GM19023 (cell line): ENCODE data around the gene PYCR2.
"Not testable (repeated sequence)": the region's sequence is repeated elsewhere in the genome, so short reads cannot be mapped to it uniquely, and the experiment has no call there.

Experiments
- ATAC-seq: cut with Tn5 transposase; IDR thresholded peaks from one replicate; pipeline ENCODE4 v1.9.1; 2021; ENCODE audit warnings: mild to moderate bottlenecking, moderate library complexity; ENCODE audit not compliant: unreplicated experiment

The PYCR2 gene

DNA sequence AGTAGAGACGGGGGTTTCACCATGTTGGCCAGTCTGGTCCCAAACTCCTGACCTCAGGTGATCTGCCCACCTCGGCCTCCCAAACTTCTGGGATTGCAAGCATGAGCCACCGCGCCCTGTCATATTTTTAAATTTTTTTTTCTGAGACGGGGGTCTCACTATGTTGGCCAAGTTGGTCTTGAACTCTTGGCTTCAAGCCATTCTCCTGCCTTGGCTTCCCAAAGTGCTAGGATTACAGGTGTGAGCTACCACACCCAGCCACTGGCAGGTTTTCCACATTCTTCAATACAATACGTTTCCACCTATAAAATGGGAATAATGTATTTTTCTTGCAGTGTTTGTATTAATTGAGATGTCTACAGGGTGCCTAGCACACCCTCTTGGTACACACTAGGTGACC is 31.7 kb downstream of the PYCR2 start:
- ATAC-seq = no peak

GRCh38 chr1:225891229-225891972 is 32.6 kb downstream of the PYCR2 start:
- ATAC-seq = no peak

DNA sequence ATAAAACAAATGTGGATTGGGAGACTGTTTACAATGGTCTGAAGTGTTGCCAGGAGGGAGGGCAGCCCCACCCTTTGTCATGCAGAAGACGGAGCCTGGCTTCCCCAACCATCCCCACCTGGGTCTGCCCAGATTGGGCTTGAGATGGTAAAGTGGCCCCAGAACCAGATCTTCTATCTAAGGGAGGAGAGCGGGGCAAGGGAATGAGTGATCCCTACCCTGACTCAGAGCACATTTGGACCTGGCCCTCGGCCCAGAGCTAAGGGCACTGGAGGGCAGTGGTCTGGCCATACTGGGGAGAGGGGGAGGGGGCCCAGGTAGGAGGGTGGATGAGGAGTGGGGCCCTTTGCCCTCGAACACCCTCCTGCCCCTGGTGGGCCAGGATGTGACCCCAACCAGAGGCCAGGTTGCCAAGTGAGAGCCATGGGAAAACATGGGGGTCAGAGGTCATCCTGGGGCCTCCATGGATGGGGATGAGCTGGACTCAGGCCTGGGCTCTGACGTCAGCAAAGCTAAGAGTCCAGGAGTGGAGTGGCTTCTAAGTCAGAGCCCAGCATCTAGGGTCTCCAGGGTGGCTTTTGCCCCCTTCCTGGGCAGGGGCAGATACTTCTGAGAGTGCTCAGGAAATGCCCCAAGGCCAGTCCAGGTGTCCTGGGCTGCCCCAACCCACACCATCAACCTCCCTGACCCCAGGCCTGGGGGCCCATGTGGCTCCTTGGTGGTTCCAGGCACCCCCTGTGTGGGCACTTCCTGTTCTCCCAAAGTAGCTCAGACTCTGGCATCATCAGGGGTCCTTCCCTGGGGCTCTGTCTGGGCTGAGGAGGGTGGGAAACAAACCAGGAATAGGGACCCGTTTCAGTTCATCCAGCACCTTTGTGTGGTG is 33.5 kb downstream of the PYCR2 start:
- ATAC-seq = no peak

DNA sequence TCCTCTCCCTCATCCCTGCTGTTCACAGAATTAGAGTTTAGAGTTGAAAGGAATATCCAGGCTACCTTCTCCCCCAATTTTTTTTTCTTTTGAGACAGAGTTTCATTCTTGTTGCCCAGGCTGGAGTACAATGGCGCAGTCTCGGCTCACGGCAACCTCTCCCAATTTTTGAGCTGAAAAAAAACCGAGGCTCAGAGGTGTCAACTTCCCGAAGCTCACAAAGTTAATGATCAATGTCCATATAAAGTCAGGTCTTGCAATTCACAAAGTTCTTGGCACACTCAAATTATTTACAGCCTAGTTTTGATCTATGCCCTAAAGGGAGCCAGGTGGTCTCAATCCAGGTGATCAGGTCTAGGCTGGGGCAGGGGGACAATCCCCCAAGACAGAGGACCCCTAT is 34.3 kb downstream of the PYCR2 start:
- ATAC-seq = no peak

DNA sequence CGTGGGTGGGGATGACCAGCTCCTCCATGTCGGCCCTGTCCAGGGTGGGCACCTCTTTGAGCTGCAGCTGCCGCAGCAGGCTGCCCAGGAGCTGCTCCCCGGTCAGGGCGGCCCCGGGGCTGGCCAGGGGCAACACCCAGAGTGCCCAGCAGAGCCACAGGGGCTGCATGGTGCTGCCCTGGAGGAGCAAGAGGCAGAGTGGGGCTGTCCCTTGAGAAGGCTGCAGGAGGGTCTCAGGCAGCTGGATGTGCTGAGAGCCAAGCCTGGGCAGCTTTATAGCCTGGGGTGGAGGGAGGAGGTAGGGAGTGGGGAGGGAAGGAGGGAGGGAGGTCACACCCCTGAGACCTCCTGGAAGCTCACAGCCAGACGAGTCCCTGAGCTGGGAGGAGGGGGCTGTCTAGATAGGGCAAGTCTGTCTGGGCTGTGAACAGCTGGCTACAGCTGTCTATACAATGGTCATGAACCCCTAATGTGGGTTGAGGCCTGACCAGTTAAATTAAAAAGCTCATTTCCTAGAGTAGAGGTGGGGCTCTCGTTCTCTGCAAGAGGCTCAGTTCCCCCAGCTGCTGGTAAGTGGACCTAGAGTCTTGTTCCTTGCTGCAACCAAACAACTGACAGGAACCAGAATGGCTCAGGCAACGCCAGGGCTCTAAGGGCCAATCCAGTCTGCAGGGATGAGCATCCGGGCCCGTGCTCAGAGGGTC is 35.0 kb downstream of the PYCR2 start, which contains the start of gene LEFTY1:
LEFTY1 (minus strand) TSS at position 249 of the 704 bp plus-strand sequence; CDS start at position 169, 80 bp downstream.
- ATAC-seq = no peak

- no peak for ATAC-seq
Observed at GRCh38 chr1:225888289-225888897, 35.7 kb downstream of the PYCR2 start.

DNA sequence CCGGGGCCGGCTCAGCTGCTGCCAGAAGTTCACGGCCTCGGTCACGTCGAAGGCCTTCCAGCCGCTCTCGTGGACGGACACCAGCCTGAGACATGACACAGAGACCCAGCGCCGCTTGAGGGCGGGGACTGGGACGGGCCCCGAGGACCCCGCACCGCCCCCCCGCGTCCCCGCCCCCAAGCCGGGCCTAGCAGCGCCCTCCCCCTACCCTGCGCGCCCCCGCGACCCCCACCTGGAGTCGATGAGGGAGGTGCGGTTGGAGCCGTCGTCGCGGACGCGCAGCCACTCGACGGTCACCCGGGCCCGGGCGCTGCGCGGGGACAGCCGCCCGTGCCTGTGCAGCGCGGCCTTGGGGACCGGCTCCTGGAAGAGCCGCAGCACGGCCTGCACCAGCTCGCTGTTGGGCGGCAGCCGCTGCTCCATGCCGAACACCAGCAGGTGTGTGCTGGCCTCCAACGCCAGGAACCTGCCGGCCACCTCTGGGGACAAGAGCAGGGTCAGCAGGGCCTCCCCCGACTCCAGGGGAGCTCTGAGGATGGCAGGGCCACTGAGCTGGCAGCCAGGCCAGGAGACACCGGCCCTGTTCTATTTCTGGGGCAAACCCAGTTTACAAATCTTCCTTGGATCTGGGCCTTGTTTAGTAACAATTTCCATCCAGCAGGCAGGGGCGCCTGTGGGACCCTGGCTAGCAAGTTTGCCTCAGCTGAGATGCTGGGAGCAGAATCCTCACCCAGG is 36.3 kb downstream of the PYCR2 start:
- ATAC-seq = not testable (repeated sequence)

DNA sequence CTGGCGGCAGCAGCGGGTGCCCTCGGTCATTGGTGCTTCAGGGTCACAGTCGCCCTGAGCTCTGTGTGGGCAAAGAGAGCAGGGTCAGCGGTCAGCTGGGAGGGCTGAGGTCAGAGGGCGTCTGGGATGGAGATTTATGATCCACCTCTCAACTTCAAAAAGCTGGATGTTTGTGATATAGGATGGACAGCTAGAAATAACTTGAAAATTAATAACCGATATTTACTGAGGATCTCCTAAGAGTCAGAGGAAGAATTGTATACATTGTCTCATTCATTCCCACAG is 37.1 kb downstream of the PYCR2 start:
- no peak for ATAC-seq

DNA sequence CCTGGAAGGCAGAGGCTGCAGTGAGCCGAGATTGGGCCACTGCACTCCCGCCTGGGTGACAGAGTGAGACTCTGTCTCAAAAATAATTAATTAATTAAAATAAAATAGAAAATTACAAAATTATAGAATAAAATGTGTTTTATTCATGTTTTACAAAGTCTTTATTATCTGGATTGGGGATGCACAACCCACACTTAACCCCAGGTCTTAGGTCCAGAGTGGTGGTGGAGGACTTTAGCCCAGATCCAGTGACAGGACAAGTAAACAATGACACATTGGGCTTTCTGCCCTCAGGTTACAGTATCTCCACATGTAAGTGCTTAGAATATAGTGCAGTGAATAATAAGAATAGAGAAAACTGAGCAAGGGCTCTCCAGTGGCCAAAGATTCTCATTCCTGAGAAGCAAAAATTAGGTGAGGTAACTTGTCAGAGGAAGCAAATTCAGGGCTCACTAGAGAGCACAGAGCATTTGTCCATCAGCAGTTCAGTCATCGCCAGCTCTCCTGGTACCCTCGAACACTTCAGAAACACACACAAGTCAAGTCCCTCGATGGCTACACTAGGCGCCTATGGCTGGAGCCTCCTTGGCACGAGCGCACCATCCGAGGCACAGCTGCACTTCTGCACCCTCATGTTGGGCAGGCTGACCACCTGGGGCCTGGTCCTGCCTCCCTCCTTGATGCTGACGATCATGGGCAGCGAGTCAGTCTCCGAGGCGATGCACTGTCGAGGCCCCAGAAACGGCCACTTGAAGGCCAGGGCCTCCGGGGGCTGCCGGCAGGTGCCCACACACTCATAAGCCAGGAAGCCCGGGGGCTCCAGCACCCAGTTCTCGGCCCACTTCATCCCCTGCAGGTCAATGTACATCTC is 37.7 kb downstream of the PYCR2 start:
- no peak for ATAC-seq

GRCh38 chr1:225885336-225885735 is 38.7 kb downstream of the PYCR2 start:
- ATAC-seq = no peak

- ATAC-seq = no peak
Observed at GRCh38 chr1:225883616-225884265, 40.3 kb downstream of the PYCR2 start.

- peak; percentile 32 for ATAC-seq
Observed at GRCh38 chr1:225882694-225883615, 41.1 kb downstream of the PYCR2 start.

DNA sequence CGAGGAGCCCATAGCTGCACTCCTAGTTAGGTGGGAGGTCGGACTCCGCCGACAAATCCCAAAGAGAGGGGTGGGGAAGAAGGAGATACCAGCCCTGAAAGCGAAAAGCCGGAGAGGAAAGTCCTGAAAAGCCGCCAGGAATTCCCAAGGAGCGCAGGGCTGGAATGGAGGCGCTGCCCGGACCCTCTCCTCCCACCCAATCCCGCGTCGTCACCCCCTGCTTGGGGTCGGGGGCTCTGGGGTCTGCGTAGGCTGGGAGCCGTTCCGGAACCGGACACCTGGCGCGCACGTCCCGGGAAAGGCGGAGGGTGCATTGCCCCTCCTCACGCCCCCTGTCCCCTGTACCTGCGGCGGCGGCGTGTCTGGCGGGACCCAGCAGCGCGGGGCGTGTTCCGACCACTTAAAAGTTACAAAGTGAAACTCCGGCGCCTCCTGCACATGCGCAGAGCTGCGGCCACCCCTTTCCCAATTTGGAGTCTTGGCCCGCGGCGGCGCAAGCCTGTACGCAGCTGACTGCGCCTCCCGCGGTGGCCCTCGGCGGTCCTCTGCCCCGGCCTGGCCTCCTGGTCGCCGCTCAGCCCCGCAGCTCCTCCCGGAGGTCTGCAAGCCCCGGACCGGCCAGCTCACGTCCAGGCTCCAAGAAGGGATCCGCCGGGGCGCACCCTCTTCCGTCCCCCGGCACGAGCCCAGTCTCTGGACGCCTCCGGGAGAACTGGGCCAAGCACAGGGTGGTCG is 41.9 kb downstream of the PYCR2 start, which contains the start of gene TMEM63A:
TMEM63A (minus strand) TSS at position 422 of the 735 bp plus-strand sequence. CDS start 4,800 bp downstream, outside the sequence.
- ATAC-seq = peak; percentile 72

DNA sequence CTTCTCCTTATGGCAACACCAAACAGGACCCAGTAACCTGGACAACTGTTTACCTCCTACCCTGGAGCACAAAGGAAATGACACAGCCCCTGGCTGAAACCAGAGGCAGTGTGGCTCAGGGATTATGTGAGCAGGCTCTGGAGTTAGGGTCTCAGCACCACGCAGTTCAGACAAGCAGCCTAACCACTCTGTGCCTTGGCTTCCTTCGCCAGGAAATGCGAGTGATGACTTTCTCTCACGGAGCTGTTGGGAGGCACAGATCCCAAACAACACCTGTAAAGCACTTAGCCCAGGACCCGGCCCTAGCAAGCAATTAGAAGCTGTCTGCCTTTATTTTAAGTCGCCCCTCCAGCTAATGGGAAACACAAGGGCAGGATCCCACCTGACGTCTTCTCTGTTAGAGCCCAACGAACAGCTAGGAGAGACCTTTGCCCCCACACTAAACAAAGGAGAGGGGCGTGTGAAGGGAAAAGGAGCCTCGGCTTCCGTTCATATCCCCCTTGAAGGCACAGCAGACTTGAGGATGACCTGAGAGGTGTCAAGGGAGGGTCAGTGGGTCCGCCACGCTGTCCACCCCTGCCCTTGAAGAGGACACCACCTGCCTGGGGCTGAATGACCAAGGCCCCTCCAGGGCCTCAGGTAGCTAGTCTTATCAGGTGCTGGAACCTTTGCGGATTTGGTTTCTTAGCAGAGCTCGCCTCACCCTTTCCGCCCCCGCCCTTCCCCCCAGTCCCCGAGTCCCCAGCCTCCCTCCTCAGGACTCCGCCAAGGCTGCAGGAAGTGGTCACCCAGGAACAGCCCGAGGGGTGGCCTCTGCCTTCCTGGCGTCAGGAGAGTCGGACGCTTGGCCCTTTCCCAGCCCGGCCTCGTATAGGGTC is 42.7 kb downstream of the PYCR2 start:
- peak; percentile 17 for ATAC-seq

- no peak for ATAC-seq
Observed at GRCh38 chr1:225880636-225881035, 43.4 kb downstream of the PYCR2 start.

GRCh38 chr1:225880222-225880588 is 43.8 kb downstream of the PYCR2 start:
- no peak for ATAC-seq
